ENCODE measurements around the gene ATG9B. TPM values are rescaled to one million over a fixed set of nuclear protein-coding genes. Genes with fewer than 3 reads are reported as not detected.

The ATG9B gene
- total and polyA plus RNA-seq, 2 donors (not counting 3 experiments of a cell fraction or from before 2014, with no cell fraction given): 0.04 TPM; not detected in 1

DNA sequence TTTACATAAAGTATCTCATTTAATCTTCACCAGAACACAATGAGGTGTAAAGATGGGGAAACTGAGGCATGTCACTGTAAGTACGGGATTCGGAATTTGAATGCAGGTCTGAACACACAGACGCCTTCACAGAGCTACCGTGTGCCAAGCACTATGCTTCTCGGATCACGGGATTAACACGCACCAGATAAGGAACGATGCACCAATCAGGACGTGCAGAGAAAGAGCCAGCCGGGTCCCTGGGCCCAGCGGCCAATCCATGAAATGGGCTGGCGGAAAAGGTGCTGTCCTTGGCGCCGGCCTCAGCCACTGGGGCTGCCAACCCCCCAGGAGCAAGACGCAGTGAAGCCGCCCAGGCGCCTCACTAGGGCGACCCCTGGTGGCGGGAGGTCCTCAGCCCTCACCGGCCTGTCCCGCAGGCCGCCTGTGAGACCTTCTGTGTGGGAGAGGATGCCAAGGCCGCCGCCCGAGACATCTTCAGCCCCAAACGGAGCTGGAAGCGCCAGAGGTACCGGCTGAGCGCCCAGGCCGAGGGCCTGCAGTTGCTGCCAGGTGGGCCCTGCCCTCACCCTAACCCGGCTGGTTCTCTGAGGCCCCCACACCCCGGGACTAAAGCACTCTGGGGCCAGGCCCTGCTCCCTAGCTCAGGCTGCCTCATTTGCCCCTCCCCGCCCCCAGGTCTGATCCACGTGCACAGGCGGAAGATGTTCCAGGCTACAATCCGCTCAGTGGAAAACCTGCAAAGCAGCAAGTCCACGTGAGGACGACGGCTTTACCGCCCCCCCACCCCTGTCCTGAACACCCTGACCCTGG, 15.6 kb downstream of the ATG9B start:
- ChIA-PET POLR2A (interaction anchor here (0.8 to 1.2 kb wide), 2 partner anchors 14 to 16 kb away, joined by 3 to 8 read pairs; no protein-coding TSS in a partner anchor), CTCF (interaction anchor here (0.7 to 9.4 kb wide), 18 partner anchors 11 to 224 kb away, joined by 3 to 107 read pairs (median 4); partner anchors contain the start of genes ABCB8, ATG9B and CHPF2)
- Histone ChIP-seq H3K9me3 (replicated peaks; ENCODE audit: control insufficient read depth, insufficient read depth, low read length) (no peaks in the 10 kb centered on the region), H3K27me3 (ENCODE audit: control insufficient read depth in 2 of 2, insufficient read depth in 2 of 2, low read length in 2 of 2) (no peaks in the 10 kb centered on the region), H3K4me2 (ENCODE audit: insufficient read depth, low read length) (peak overlapping the region; percentile 4), H3K4me3 (replicated peaks in 1 of 3; ENCODE audit: insufficient read depth in 1 of 3, low read depth in 1 of 3, low read length in 3 of 3) (no peak overlapping the region), H4K20me1 (replicated peaks; ENCODE audit: control insufficient read depth, extremely low read depth, insufficient read depth, low read length) (no peaks in the 10 kb centered on the region), H3K4me1 (ENCODE audit: control insufficient read depth, extremely low read depth, insufficient read depth, low read length) (peaks cover 44% of the 10 kb centered on the region), H3K27ac (ENCODE audit: insufficient read depth, low read depth, low read length) (peak overlapping the region; percentile 23), H3K36me3 (ENCODE audit: control insufficient read depth in 2 of 2, extremely low read depth in 1 of 2, insufficient read depth in 2 of 2, low read length in 2 of 2) (peaks cover 0 to 24% of the 10 kb centered on the region in 2 experiments), H3K9ac (replicated peaks; ENCODE audit: extremely low read depth, insufficient read depth, low read length) (no peak overlapping the region), H3K79me2 (ENCODE audit: control insufficient read depth, insufficient read depth, low read length) (no peaks in the 10 kb centered on the region), H3K9me1 (replicated peaks; ENCODE audit: control insufficient read depth, extremely low read depth, insufficient read depth, low read length) (no peaks in the 10 kb centered on the region), H2AFZ (ENCODE audit: low read depth, low read length) (no peak overlapping the region)
- peak; percentile 62 for DNase-seq (ENCODE audit: low read depth, low spot score)
- FAIRE-seq: peak; percentile 66
- dilution Hi-C loops (cut with MboI; ENCODE audit: extremely low pct_ligation_motif_present, low sequenced_read_pairs): no loop called here
- TF ChIP-seq POLR2AphosphoS5 (IDR thresholded peaks at IDR 0.05; ENCODE audit: insufficient read depth, low read depth, low read length): peak; percentile 35
- TF ChIP-seq, protein P1, sequence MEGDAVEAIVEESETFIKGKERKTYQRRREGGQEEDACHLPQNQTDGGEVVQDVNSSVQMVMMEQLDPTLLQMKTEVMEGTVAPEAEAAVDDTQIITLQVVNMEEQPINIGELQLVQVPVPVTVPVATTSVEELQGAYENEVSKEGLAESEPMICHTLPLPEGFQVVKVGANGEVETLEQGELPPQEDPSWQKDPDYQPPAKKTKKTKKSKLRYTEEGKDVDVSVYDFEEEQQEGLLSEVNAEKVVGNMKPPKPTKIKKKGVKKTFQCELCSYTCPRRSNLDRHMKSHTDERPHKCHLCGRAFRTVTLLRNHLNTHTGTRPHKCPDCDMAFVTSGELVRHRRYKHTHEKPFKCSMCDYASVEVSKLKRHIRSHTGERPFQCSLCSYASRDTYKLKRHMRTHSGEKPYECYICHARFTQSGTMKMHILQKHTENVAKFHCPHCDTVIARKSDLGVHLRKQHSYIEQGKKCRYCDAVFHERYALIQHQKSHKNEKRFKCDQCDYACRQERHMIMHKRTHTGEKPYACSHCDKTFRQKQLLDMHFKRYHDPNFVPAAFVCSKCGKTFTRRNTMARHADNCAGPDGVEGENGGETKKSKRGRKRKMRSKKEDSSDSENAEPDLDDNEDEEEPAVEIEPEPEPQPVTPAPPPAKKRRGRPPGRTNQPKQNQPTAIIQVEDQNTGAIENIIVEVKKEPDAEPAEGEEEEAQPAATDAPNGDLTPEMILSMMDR (IDR thresholded peaks at IDR 0.05; ENCODE audit: extremely low read depth in 1 of 2, insufficient read depth in 1 of 2, low read depth in 1 of 2, low read length in 2 of 2): peak; percentile 96 to 98
- TF ChIP-seq JUN (IDR thresholded peaks at IDR 0.05; ENCODE audit: borderline replicate concordance, insufficient read depth, insufficient read length, low read depth): no peak
- peak; percentile 49 for TF ChIP-seq POLR2A (IDR thresholded peaks at IDR 0.05; ENCODE audit: low read depth, low read length)
- intact Hi-C loops (cut with micrococcal nuclease): loop anchor here (1.0 kb wide), 5 partner anchors 14 to 103 kb away; partner anchors contain the start of gene ABCB8
- no TSS peak for BruUV-seq (replicated peaks)
